Measurements from ENCODE around the gene HES4.

- no peak for TF ChIP-seq CTCF (IDR thresholded peaks at IDR 0.05)
- TF ChIP-seq POLR2A (IDR thresholded peaks at IDR 0.05): no peak
Measured at GRCh38 chr1:1046767-1047166, 46.9 kb upstream of the HES4 start.
